ENCODE data around the gene OR1M1. TPM values are rescaled to one million over a fixed set of nuclear protein-coding genes. Genes with fewer than 3 reads are reported as not detected.

Gene OR1M1, protein sequence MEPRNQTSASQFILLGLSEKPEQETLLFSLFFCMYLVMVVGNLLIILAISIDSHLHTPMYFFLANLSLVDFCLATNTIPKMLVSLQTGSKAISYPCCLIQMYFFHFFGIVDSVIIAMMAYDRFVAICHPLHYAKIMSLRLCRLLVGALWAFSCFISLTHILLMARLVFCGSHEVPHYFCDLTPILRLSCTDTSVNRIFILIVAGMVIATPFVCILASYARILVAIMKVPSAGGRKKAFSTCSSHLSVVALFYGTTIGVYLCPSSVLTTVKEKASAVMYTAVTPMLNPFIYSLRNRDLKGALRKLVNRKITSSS
- not detected in 2 replicates for total RNA-seq

DNA sequence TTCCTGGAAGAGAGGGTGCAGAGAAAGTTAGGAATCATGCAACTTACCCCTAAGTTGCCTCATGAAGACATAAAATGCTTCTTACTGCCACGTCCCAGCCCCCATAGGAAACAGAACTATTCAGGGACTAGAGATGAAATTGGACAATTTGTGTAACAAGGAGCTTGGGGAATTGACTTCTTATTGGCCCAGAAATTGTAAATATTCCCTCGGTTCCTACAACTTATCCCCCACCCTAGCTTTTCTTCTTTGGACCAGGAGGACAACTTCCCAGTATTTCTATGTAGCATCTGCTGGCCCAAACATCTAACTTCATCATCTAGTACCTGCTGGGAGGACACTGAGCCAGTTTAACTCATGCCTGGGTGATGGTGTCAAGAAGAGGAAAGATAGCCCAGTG is at the start of gene OR1M1:
TSS of gene OR1M1 (plus strand) at position 301 of the 400 bp plus-strand sequence. CDS start 6,184 bp downstream, outside the sequence.

DNA sequence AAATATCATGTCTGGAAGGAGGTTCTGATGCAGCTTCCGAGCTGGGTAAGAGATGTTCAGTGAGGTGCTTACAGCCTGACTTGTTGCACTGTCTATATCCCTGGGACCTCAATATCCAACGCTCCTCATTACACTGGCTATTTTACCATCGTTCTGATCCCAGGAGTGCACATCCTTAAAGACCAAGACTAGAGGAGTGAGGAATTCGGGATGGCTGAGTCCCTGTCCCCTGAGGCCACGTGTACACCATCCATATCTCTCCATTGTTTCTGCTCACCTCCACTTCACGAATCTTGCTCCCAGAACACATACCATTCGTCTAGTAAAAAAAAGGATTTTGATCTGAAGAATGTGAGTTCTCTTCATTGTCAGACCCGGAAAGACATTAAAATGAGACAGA is 20.5 kb downstream of the OR1M1 start, which contains the start of gene OR7G2:
TSS of gene OR7G2 (minus strand) at position 101 of the 400 bp plus-strand sequence. CDS start 4,232 bp downstream, outside the sequence.

DNA sequence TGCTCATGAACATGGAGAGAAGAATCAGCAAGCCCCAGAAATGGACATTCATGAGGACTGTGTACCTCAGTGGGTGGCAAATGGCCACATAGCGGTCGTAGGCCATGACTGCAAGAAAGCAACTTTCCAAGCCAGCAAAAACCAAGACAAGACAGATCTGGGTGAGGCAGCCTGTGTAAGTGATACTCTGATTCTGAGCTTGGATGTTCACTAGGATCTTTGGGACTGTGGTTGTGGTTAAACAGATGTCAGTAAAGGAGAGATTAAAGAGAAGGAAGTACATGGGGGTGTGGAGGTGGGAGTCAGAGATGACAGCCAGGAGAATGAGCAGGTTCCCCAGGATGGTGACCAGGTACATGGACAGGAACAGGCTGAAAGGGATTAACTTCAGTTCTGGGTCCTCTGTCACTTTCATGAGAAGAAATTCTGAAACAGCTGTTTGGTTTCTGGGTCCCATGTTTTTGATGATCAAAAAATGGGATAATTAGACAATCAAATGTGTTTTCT is 28.5 kb downstream of the OR1M1 start, which contains the start of gene OR7G1:
TSS of gene OR7G1 (minus strand) at position 457 of the 507 bp plus-strand sequence. CDS start at position 457, 0 bp downstream.

DNA sequence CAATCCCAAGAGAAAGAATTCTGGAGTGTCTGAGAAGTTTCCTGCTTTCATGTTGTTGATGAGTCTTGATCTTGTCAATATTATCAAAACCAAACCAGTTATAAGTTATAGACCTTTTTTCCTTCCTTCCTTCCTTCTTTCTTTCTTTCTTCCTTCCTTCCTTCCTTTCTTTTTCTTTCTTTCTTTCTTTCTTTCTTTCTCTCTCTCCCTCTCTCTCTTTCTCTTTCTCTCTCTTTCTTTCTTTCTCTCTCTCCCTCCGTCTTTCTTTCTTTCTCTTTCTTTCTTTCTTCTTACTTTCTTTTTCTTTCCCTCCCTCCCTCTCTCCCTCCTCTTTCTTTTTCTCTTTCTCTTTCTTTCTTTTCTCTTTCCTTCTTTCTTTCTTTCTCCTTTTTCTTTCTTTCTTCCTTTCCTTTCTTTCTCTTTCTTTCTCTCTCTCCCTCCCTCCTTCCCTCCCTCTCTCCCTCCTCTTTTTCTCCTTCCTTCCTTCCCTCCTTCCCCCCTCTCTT is 40.1 kb downstream of the OR1M1 start, which contains the start of gene OR7G3:
TSS of gene OR7G3 (minus strand) at position 51 of the 506 bp plus-strand sequence. CDS start at position 51, 0 bp downstream.

DNA sequence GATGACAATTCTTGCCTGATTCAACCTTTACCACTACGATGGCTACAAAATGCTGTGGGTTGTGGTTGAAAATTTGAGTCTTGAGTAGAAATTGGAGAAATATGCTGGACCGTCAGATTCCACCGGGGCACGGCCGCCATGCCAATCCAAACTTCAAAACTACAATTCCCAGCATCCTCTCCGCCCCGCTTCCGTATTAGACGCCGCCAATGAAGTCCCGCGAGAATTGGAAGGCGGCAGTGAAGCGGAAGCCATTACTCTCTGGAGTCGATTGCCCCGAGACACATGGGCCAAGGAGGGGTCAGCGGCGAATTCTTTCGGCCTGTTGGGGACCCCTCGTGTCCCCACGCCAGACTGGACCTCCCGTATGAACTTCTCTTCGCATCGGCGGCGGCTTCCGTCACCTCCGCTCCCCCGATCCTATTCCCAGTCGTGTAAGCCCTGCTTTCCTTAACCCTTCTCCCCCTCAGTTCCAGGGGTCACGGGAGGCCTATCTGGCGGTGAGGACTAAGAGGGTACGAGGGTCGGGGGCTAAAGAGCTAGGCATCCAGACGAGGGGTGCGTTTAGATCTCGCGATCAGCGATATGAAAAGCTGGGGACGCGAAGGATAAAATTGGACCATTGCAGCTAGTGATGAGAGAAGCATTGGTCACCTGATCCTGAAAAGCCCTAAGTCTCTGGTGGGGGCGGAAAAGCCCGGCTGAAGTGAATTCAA is 53.5 kb downstream of the OR1M1 start, which contains the start of gene ZNF317:
TSS of gene ZNF317 (plus strand) at position 239 of the 716 bp plus-strand sequence. CDS start 15,620 bp downstream, outside the sequence.

Other genes starting within 250 kb of the OR1M1 start
- under 0.01 and 0.12 TPM in 2 replicates for gene MUC16, start 76.7 kb upstream of the OR1M1 start, total RNA-seq
- gene OR7G2, start 20.4 kb downstream of the OR1M1 start, total RNA-seq: not detected in 2 replicates
- not detected in 2 replicates for gene OR7G1, start 28.7 kb downstream of the OR1M1 start, total RNA-seq
- gene OR7G3, start 39.9 kb downstream of the OR1M1 start, total RNA-seq: not detected in 2 replicates
- gene ZNF317, start 53.3 kb downstream of the OR1M1 start, total RNA-seq: 14.6 and 15.2 TPM in 2 replicates
- not detected in 2 replicates for gene OR7D2, start 91.9 kb downstream of the OR1M1 start, total RNA-seq
- not detected in 2 replicates for gene OR7D4, start 132.5 kb downstream of the OR1M1 start, total RNA-seq
- not detected in 2 replicates for gene OR7E24, start 163.9 kb downstream of the OR1M1 start, total RNA-seq
- 4.3 and 5.6 TPM in 2 replicates for gene ZNF699, start 222.8 kb downstream of the OR1M1 start, total RNA-seq
- gene ZNF559, start 237.1 kb downstream of the OR1M1 start, total RNA-seq: 7.4 and 14.2 TPM in 2 replicates